ENCODE data around the gene DCX.

- TF ChIP-seq ZBTB33 (CRISPR knock-in tag; IDR thresholded peaks at IDR 0.05), result no peak
- no peak for TF ChIP-seq ZNF121 (CRISPR knock-in tag; IDR thresholded peaks at IDR 0.05)
- no peak for TF ChIP-seq CEBPZ (IDR thresholded peaks at IDR 0.05; ENCODE audit: low read length)
- no peak for TF ChIP-seq USF2 (IDR thresholded peaks at IDR 0.05; ENCODE audit: low read depth, low read length)
- no peak for TF ChIP-seq USF2 (CRISPR knock-in tag; IDR thresholded peaks at IDR 0.05; ENCODE audit: borderline replicate concordance)
- TF ChIP-seq POLR2A (IDR thresholded peaks at IDR 0.05; ENCODE audit: insufficient read depth in 1 of 2, low read depth in 2 of 2, low read length in 2 of 2), result no peak
- TF ChIP-seq JUN (CRISPR knock-in tag; IDR thresholded peaks at IDR 0.05), result no peak
- no peak for TF ChIP-seq HCFC1 (IDR thresholded peaks at IDR 0.05; ENCODE audit: low read depth, low read length)
- peak; percentile 34 to 92 for TF ChIP-seq REST (IDR thresholded peaks at IDR 0.05; ENCODE audit: borderline replicate concordance in 1 of 2, low read depth in 1 of 2, low read length in 2 of 2)
- no peak for TF ChIP-seq ZBTB38 (CRISPR knock-in tag; IDR thresholded peaks at IDR 0.05)
- TF ChIP-seq ZNF232 (CRISPR knock-in tag; IDR thresholded peaks at IDR 0.05; ENCODE audit: borderline replicate concordance), result no peak
- TF ChIP-seq KLF6 (CRISPR knock-in tag; IDR thresholded peaks at IDR 0.05), result no peak
- no peak for TF ChIP-seq ZBTB40 (IDR thresholded peaks at IDR 0.05)
- no peak for TF ChIP-seq ZBTB40 (CRISPR knock-in tag; IDR thresholded peaks at IDR 0.05)
- TF ChIP-seq CREB1 (IDR thresholded peaks at IDR 0.05), result no peak
- no peak for TF ChIP-seq CREB1 (CRISPR knock-in tag; IDR thresholded peaks at IDR 0.05)
- no peak for TF ChIP-seq FOXA1 (IDR thresholded peaks at IDR 0.05)
- TF ChIP-seq FOXA1 (CRISPR knock-in tag; IDR thresholded peaks at IDR 0.05), result no peak
Observed at GRCh38 chrX:111375747-111376146, 36.2 kb downstream of the DCX start.

Data from HepG2 (cell line).